Pancreas (tissue), 10 donors: ENCODE results near the gene PRDM15. TPM values are rescaled to one million over a fixed set of nuclear protein-coding genes. Genes with fewer than 3 reads are reported as not detected.

ENCODE experiments used
- ATAC-seq, 4 donors: fragments of 200-7000 bp; cut with Tn5 transposase; one replicate each; pipeline versions ENCODE4 v1.8.0 to v1.9.1; 2020; ENCODE audit warnings: mild to moderate bottlenecking in 4 of 4, moderate library complexity in 4 of 4
- DNase-seq, 6 donors: peaks; one replicate each; pipeline ENCODE4 v3.0.0-alpha.2; 2020
- FAIRE-seq: peaks from 2 replicates; lab custom pipeline; 2012; peaks lifted over from hg19 to GRCh38; lab: Jason Lieb, UNC
- H3K27ac ChIP-seq, 4 donors: fragments of 200-600 bp; sonication (generic); 1 replicate in 3 of 4; 2 replicates in 1 of 4; pipeline versions ENCODE4 v1.5.0 to v1.8.0; 2020
- H3K27me3 ChIP-seq, 4 donors: fragments of 200-600 bp; one replicate each; pipeline ENCODE4 v1.8.0; 2021
- H3K36me3 ChIP-seq, 3 donors: fragments of 200-600 bp; sonication (generic) in 1 of 3; one replicate each; pipeline versions ENCODE4 v1.5.0 to v1.8.0; 2020 to 2021
- H3K4me1 ChIP-seq, 3 donors: fragments of 200-600 bp; one replicate each; pipeline ENCODE4 v1.8.0; 2021
- H3K4me3 ChIP-seq, 4 donors: fragments of 200-600 bp; sonication (generic) in 2 of 4; one replicate each; pipeline versions ENCODE4 v1.5.0 to v1.8.0; 2020 to 2021
- H3K9me3 ChIP-seq, 4 donors: fragments of 200-600 bp; one replicate each; pipeline ENCODE4 v1.8.0; 2021
- CTCF ChIP-seq, 4 donors: fragments of 200-600 bp; sonication (generic) in 3 of 4; IDR thresholded peaks; one replicate each; pipeline versions ENCODE4 v1.5.0 to v1.8.0; 2021; ENCODE audit warnings: antibody characterized with exemption in 4 of 4
- WGBS, 2 donors: extraction: QIAGEN DNeasy Blood & Tissue Kit; methylation state at CpG; one replicate each; pipeline ENCODE4 v1.1.7; 2013; 5-methylcytosine and 5-hydroxymethylcytosine counted together
- intact Hi-C, 3 donors: fragments of 100-400 bp; cut with DNase I; formaldehyde crosslinking; loops; one replicate each; pipeline versions ENCODE4 v1.11.1 to v1.14.2; 2022
- polyA plus RNA-seq, 2 donors: library from polyadenylated mRNA; stranded (reverse); fragments of 200-250 nt; gene quantifications; one replicate each; pipeline ENCODE4 v1.2.3, GENCODE V29; 2013
- total RNA-seq, 6 donors: library from RNA; stranded (reverse); fragmentation: NEBNext Ultra II Directional in 4 of 6; extraction: Animal tissue kit (Norgen Biotek cat#: 25700) in 4 of 6; gene quantifications; one replicate each; pipeline versions ENCODE4 v1.2.1 to v1.2.4, GENCODE V29; 2021 to 2023
- donor health status: healthy with polysubstance abuse.
- donor health status: DM: no; HTN: no; CAD: no; lungs with moderate emphysema.
- donor health status: DM: no; HTN: no; CAD: no.
- donor health status: control.
- donor health status: control.
- donor health status: Bipolar disorder and iron deficiency.
- donor health status: DM: yes; HTN: yes; CAD: no.
- donor health status: DM: no; HTN: no; CAD: no.
- donor health status: DM: no; HTN: no; CAD: no.
- donor health status: DM: yes; HTN: yes; CAD: no.

PRDM15 gene
- total and polyA plus RNA-seq, 8 donors = 1.6 to 3.9 (median 3.4) TPM

GRCh38 chr21:41906770-41907169, 27.6 kb upstream of the PRDM15 start:
- H3K36me3 ChIP-seq = peaks cover 0 to 13% (median 5%) of the 10 kb centered on the region in 3 donors
- no peak for ATAC-seq
- TF ChIP-seq CTCF (IDR thresholded peaks at IDR 0.05) = no peak
- no peak for DNase-seq
- H3K27ac ChIP-seq = no peak overlapping the region
- no peaks in the 10 kb centered on the region for H3K9me3 ChIP-seq
- intact Hi-C loops = no loop called here
- no peaks in the 10 kb centered on the region for H3K27me3 ChIP-seq
- no peak overlapping the region for H3K4me3 ChIP-seq
- 94 to 95% methylated on average over 14 of the region's 14 CpGs for WGBS, 2 donors
- peaks cover 0 to 8% (median 4%) of the 10 kb centered on the region in 3 donors for H3K4me1 ChIP-seq
- FAIRE-seq = no peak

GRCh38 chr21:41903559-41904351, 24.6 kb upstream of the PRDM15 start:
- WGBS, 2 donors = 86 to 90% methylated on average over 23 of the region's 23 CpGs
- intact Hi-C loops = no loop called here
- no peak for TF ChIP-seq CTCF (IDR thresholded peaks at IDR 0.05)
- FAIRE-seq (no peak), ATAC-seq (no peak), DNase-seq (no peak)
- Histone ChIP-seq H3K4me1 (peaks cover 11 to 18% (median 16%) of the 10 kb centered on the region in 3 donors), H3K27ac (no peak overlapping the region), H3K4me3 (no peak overlapping the region), H3K9me3 (no peaks in the 10 kb centered on the region), H3K27me3 (no peaks in the 10 kb centered on the region), H3K36me3 (peaks cover 0 to 13% (median 0%) of the 10 kb centered on the region in 3 donors)

- H3K9me3 ChIP-seq = no peaks in the 10 kb centered on the region
- TF ChIP-seq CTCF (IDR thresholded peaks at IDR 0.05) = no peak
- peaks cover 11 to 18% (median 16%) of the 10 kb centered on the region in 3 donors for H3K4me1 ChIP-seq
- WGBS, 2 donors = 97 to 100% methylated on average over 8 of the region's 8 CpGs
- H3K27ac ChIP-seq = no peak overlapping the region
- intact Hi-C loops = no loop called here
- FAIRE-seq = no peak
- no peaks in the 10 kb centered on the region for H3K27me3 ChIP-seq
- H3K36me3 ChIP-seq = peaks cover 0 to 13% (median 0%) of the 10 kb centered on the region in 3 donors
- no peak for ATAC-seq
- no peak for DNase-seq
- no peak overlapping the region for H3K4me3 ChIP-seq
Measured at GRCh38 chr21:41902946-41903345, 23.8 kb upstream of the PRDM15 start.

GRCh38 chr21:41901782-41902181, 22.6 kb upstream of the PRDM15 start:
- peak overlapping the region in 3 of 4 donors; percentile 49 to 84 (median 78) for H3K27ac ChIP-seq
- intact Hi-C loops = no loop called here
- WGBS, 2 donors = 88 to 93% methylated on average over 3 of the region's 3 CpGs
- no peak for DNase-seq
- no peak overlapping the region for H3K4me3 ChIP-seq
- no peaks in the 10 kb centered on the region for H3K27me3 ChIP-seq
- no peaks in the 10 kb centered on the region for H3K9me3 ChIP-seq
- ATAC-seq = no peak
- peaks cover 11 to 18% (median 16%) of the 10 kb centered on the region in 3 donors for H3K4me1 ChIP-seq
- TF ChIP-seq CTCF (IDR thresholded peaks at IDR 0.05) = no peak
- H3K36me3 ChIP-seq = peaks cover 0 to 1% (median 0%) of the 10 kb centered on the region in 3 donors
- no peak for FAIRE-seq

GRCh38 chr21:41901099-41901498, 22.0 kb upstream of the PRDM15 start:
- H3K27me3 ChIP-seq = no peaks in the 10 kb centered on the region
- H3K4me3 ChIP-seq = no peak overlapping the region
- ATAC-seq = peak; percentile 85 to 93 (median 90)
- 27 to 40% methylated on average over 12 of the region's 12 CpGs for WGBS, 2 donors
- no peak for FAIRE-seq
- no peaks in the 10 kb centered on the region for H3K36me3 ChIP-seq
- DNase-seq = peak in 4 of 6 donors; percentile 68 to 83 (median 70)
- no peak for TF ChIP-seq CTCF (IDR thresholded peaks at IDR 0.05)
- peak overlapping the region; percentile 67 to 84 (median 78) for H3K27ac ChIP-seq
- no peaks in the 10 kb centered on the region for H3K9me3 ChIP-seq
- intact Hi-C loops = no loop called here
- peaks cover 11 to 18% (median 16%) of the 10 kb centered on the region in 3 donors for H3K4me1 ChIP-seq
